OCI-LY7 (cell line): ENCODE data around the gene CBFA2T2. TPM values are rescaled to one million over a fixed set of nuclear protein-coding genes. Genes with fewer than 3 reads are reported as not detected.

Source experiments
- BruUV-seq: library from RNA; stranded (reverse); fragments of 400-500 nt; replicated peaks from 2 replicates; lab custom pipeline; 2021; lab: Mats Ljungman, UMichigan
- CTCF ChIA-PET: fragments of 300-600 bp; sonication (Branson Sonifier 250); formaldehyde crosslinking; loops from one replicate; lab custom pipeline; 2022; ENCODE audit warnings: antibody characterized with exemption; ENCODE audit not compliant: unreplicated experiment; lab: Charles Lee
- POLR2A ChIA-PET: fragments of 300-600 bp; sonication (Branson Sonifier 250); formaldehyde crosslinking; loops from one replicate; lab custom pipeline; 2022; ENCODE audit warnings: antibody characterized with exemption; lab: Charles Lee
- DNase-seq: peaks from one replicate; pipeline ENCODE4 v3.0.0-alpha.2; 2015; ENCODE audit warnings: low spot score
- H2AFZ ChIP-seq: fragments of 200-600 bp; sonication (generic), shearing (Covaris generic); 2 replicates; pipeline ENCODE4 v1.6.1; 2014; ENCODE audit warnings: mild to moderate bottlenecking, antibody characterized with exemption, low read length, moderate library complexity
- H3K27ac ChIP-seq: fragments of 200-600 bp; sonication (generic); 2 replicates; pipeline ENCODE4 v1.5.1; 2014; ENCODE audit warnings: mixed run types, low read depth, mild to moderate bottlenecking, moderate library complexity, low read length, inconsistent platforms; ENCODE audit not compliant: poor library complexity, severe bottlenecking
- H3K36me3 ChIP-seq: fragments of 200-600 bp; sonication (generic); 2 replicates; pipeline ENCODE4 v1.6.1; 2014; ENCODE audit warnings: mild to moderate bottlenecking, antibody characterized with exemption, low read length, moderate library complexity, mixed read lengths; ENCODE audit not compliant: insufficient read depth
- H3K4me1 ChIP-seq: fragments of 200-600 bp; sonication (generic); 2 replicates; pipeline ENCODE4 v1.5.1; 2014; ENCODE audit warnings: mild to moderate bottlenecking, low read length; ENCODE audit not compliant: insufficient read depth, poor library complexity, severe bottlenecking
- H3K4me2 ChIP-seq: fragments of 200-600 bp; sonication (generic); 2 replicates; pipeline ENCODE4 v1.6.1; 2014; ENCODE audit warnings: mild to moderate bottlenecking, low read length
- H3K4me3 ChIP-seq: fragments of 200-600 bp; sonication (generic); 2 replicates; pipeline ENCODE4 v1.5.1; 2014; ENCODE audit warnings: mild to moderate bottlenecking, low read depth, low read length; ENCODE audit not compliant: poor library complexity, severe bottlenecking
- H3K79me2 ChIP-seq: fragments of 200-600 bp; sonication (generic); 2 replicates; pipeline ENCODE4 v1.6.1; 2016; ENCODE audit warnings: low read depth, mild to moderate bottlenecking, low read length, moderate library complexity, mixed read lengths; ENCODE audit not compliant: insufficient read depth
- H3K9me2 ChIP-seq: fragments of 200-600 bp; sonication (generic); 2 replicates; pipeline ENCODE4 v1.6.1; 2016; ENCODE audit warnings: mild to moderate bottlenecking, low read length, mixed read lengths; ENCODE audit not compliant: insufficient read depth
- H3K9me3 ChIP-seq: fragments of 200-600 bp; sonication (generic); 2 replicates; pipeline ENCODE4 v1.6.1; 2014; ENCODE audit warnings: mild to moderate bottlenecking, mixed run types, low read length, mixed read lengths
- H4K20me1 ChIP-seq: fragments of 200-600 bp; sonication (generic); 2 replicates; pipeline ENCODE4 v1.6.1; 2014; ENCODE audit warnings: mild to moderate bottlenecking, antibody characterized with exemption, low read length, moderate library complexity, mixed read lengths; ENCODE audit not compliant: insufficient read depth
- EZH2phosphoT487 ChIP-seq: fragments of 200-600 bp; sonication (generic); IDR thresholded peaks from 2 replicates; pipeline ENCODE4 v1.6.1; 2018; ENCODE audit warnings: low read depth, borderline replicate concordance, mild to moderate bottlenecking, mixed run types, antibody characterized with exemption, low read length, moderate library complexity, mixed read lengths
- intact Hi-C: fragments of 100-400 bp; cut with micrococcal nuclease; formaldehyde crosslinking; loops from one replicate; pipeline ENCODE4 v1.10.0; 2022; ENCODE audit not compliant: unreplicated experiment
- total RNA-seq, 2 experiments: library from RNA; depleted of rRNA in 1 of 2; stranded (reverse); fragments of >200 nt in 1 of 2; shearing (Covaris generic) in 1 of 2; gene quantifications; 2 replicates each; pipeline ENCODE4 v1.2.3, GENCODE V29; 2014 to 2022
- TF ChIP-seq, protein P1 (sequence below): fragments of 200-600 bp; sonication (generic); conservative IDR thresholded peaks from 2 replicates; pipeline ENCODE4 v1.5.1; 2014; ENCODE audit warnings: mild to moderate bottlenecking, antibody characterized with exemption, low read length, moderate library complexity, mixed read lengths

CBFA2T2 gene
- total RNA-seq, 2 experiments from 2014 or later: 20.7 to 32.9 TPM

- POLR2A ChIA-PET: interaction anchor here (0.5 to 1.0 kb wide), 2 partner anchors 13 to 259 kb away, joined by 3 to 6 read pairs; no protein-coding TSS in a partner anchor
- BruUV-seq: no TSS peak
- Histone ChIP-seq H3K4me1 (peaks cover 66% of the 10 kb centered on the region), H3K79me2 (peaks cover 18% of the 10 kb centered on the region; the same call in 1 of the 2 replicates), H3K4me2 (peak overlapping the region; percentile 94), H3K36me3 (peaks cover 62% of the 10 kb centered on the region), H3K27ac (peak overlapping the region; percentile 68), H4K20me1 (0 out of 2 replicates have a peak, but pooled peaks cover 5% of the 10 kb centered on the region), H3K4me3 (peak overlapping the region; percentile 84), H2AFZ (no peak overlapping the region), H3K9me3 (no peaks in the 10 kb centered on the region), H3K9me2 (no peaks in the 10 kb centered on the region)
- no peak for DNase-seq
- CTCF ChIA-PET: no interaction called here
- no peak for TF ChIP-seq EZH2phosphoT487
- TF ChIP-seq, protein P1, sequence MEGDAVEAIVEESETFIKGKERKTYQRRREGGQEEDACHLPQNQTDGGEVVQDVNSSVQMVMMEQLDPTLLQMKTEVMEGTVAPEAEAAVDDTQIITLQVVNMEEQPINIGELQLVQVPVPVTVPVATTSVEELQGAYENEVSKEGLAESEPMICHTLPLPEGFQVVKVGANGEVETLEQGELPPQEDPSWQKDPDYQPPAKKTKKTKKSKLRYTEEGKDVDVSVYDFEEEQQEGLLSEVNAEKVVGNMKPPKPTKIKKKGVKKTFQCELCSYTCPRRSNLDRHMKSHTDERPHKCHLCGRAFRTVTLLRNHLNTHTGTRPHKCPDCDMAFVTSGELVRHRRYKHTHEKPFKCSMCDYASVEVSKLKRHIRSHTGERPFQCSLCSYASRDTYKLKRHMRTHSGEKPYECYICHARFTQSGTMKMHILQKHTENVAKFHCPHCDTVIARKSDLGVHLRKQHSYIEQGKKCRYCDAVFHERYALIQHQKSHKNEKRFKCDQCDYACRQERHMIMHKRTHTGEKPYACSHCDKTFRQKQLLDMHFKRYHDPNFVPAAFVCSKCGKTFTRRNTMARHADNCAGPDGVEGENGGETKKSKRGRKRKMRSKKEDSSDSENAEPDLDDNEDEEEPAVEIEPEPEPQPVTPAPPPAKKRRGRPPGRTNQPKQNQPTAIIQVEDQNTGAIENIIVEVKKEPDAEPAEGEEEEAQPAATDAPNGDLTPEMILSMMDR: no peak
- intact Hi-C loops: no loop called here
Measured at GRCh38 chr20:33672426-33673113, 182.7 kb downstream of the CBFA2T2 start.

- H3K36me3 ChIP-seq: peaks cover 65% of the 10 kb centered on the region
- 0 out of 2 replicates have a peak, but pooled peaks cover 5% of the 10 kb centered on the region for H4K20me1 ChIP-seq
- no peaks in the 10 kb centered on the region for H3K9me2 ChIP-seq
- H3K79me2 ChIP-seq: peaks cover 17% of the 10 kb centered on the region; the same call in 1 of the 2 replicates
- no peaks in the 10 kb centered on the region for H3K9me3 ChIP-seq
- no peak for DNase-seq
- peaks cover 61% of the 10 kb centered on the region for H3K4me1 ChIP-seq
- peak overlapping the region; percentile 84 for H3K4me3 ChIP-seq
- CTCF ChIA-PET: no interaction called here
- intact Hi-C loops: no loop called here
- peak overlapping the region; percentile 68 for H3K27ac ChIP-seq
- TF ChIP-seq EZH2phosphoT487: no peak
- TF ChIP-seq, protein P1: no peak
- H3K4me2 ChIP-seq: peak overlapping the region; percentile 94
- no peak overlapping the region for H2AFZ ChIP-seq
- no TSS peak for BruUV-seq
- POLR2A ChIA-PET: interaction anchor here (0.5 to 1.0 kb wide), 2 partner anchors 12 to 287 kb away, joined by 3 to 6 read pairs; no protein-coding TSS in a partner anchor
Measured at GRCh38 chr20:33673114-33673409, 183.2 kb downstream of the CBFA2T2 start.
